Effector memory CD8-positive, alpha-beta T cell (primary cell): ENCODE measurements around the gene VPS4B.
"Not testable (repeated sequence)": the region's sequence is repeated elsewhere in the genome, so short reads cannot be mapped to it uniquely, and the experiment has no call there.

Source experiments
- ATAC-seq: fragments of 150-1000 bp; cut with Tn5 transposase; replicated peaks from 2 replicates; pipeline ENCODE4 v1.10.0; 2021; ENCODE audit warnings: mild to moderate bottlenecking, moderate library complexity
- DNase-seq, 3 experiments: peaks; one replicate each; pipeline ENCODE4 v3.0.0; 2021
- H3K27ac Mint-ChIP-seq, 2 donors: one replicate each; pipeline ENCODE4 v1.8.0; 2022; ENCODE audit warnings: mild to moderate bottlenecking in 2 of 2, mixed read lengths in 2 of 2, moderate library complexity in 2 of 2
- H3K27me3 Mint-ChIP-seq, 2 donors: one replicate each; pipeline ENCODE4 v1.8.0; 2022; ENCODE audit warnings: mixed read lengths in 2 of 2
- H3K36me3 Mint-ChIP-seq: one replicate; pipeline ENCODE4 v1.8.0; 2022; ENCODE audit warnings: mild to moderate bottlenecking, moderate library complexity, mixed read lengths; ENCODE audit not compliant: insufficient read depth
- H3K4me1 Mint-ChIP-seq, 2 donors: one replicate each; pipeline ENCODE4 v1.8.0; 2022; ENCODE audit warnings: low read depth in 2 of 2, mixed read lengths in 2 of 2
- H3K4me3 Mint-ChIP-seq, 2 donors: one replicate each; pipeline ENCODE4 v1.8.0; 2022; ENCODE audit warnings: mild to moderate bottlenecking in 2 of 2, mixed read lengths in 2 of 2, moderate library complexity in 2 of 2
- H3K9me3 Mint-ChIP-seq, 2 donors: one replicate each; pipeline ENCODE4 v1.8.0; 2022; ENCODE audit warnings: mixed read lengths in 2 of 2
- total RNA-seq, 9 experiments: gene quantifications; one replicate each; lab custom pipeline; 2026; lab: John Stamatoyannopoulos, UW

The VPS4B gene
- 70.6 to 148 (median 115) reads per million in 9 experiments for total RNA-seq

GRCh38 chr18:63422087-63422863 lies at the start of gene VPS4B:
VPS4B (minus strand) TSS chr18:63422476; CDS start chr18:63422259, 217 bp downstream.
- Mint-ChIP-seq H3K9me3 (no peaks in the 10 kb centered on the region), H3K27me3 (peaks cover 16 to 17% of the 10 kb centered on the region in 2 donors), H3K36me3 (peaks cover 38% of the 10 kb centered on the region), H3K27ac (peak within 1 kb of the TSS; percentile 98), H3K4me1 (peaks cover 22 to 37% of the 10 kb centered on the region in 2 donors), H3K4me3 (peak within 1 kb of the TSS; percentile 94 to 97)
- peak; percentile 99 for DNase-seq
- peak; percentile 94 for ATAC-seq

GRCh38 chr18:63470751-63471150 lies 48.5 kb upstream of the VPS4B start:
- Mint-ChIP-seq H3K4me3 (no peak overlapping the region), H3K9me3 (no peaks in the 10 kb centered on the region), H3K27me3 (peaks cover 17 to 34% of the 10 kb centered on the region in 2 donors), H3K27ac (no peak overlapping the region), H3K36me3 (no peaks in the 10 kb centered on the region), H3K4me1 (no peaks in the 10 kb centered on the region)
- no peak for ATAC-seq
- DNase-seq = no peak

- Mint-ChIP-seq H3K4me3 (no peak overlapping the region), H3K36me3 (no peaks in the 10 kb centered on the region), H3K4me1 (no peaks in the 10 kb centered on the region), H3K27me3 (peaks cover 26 to 35% of the 10 kb centered on the region in 2 donors), H3K9me3 (no peaks in the 10 kb centered on the region), H3K27ac (no peak overlapping the region)
- ATAC-seq = no peak
- DNase-seq = no peak
Observed at GRCh38 chr18:63468575-63468974, 46.3 kb upstream of the VPS4B start.

- ATAC-seq = no peak
- H3K9me3 Mint-ChIP-seq = no peaks in the 10 kb centered on the region
- no peak for DNase-seq
- no peak overlapping the region for H3K27ac Mint-ChIP-seq
- no peaks in the 10 kb centered on the region for H3K36me3 Mint-ChIP-seq
- H3K4me3 Mint-ChIP-seq = no peak overlapping the region
- no peaks in the 10 kb centered on the region for H3K4me1 Mint-ChIP-seq
- H3K27me3 Mint-ChIP-seq = peaks cover 33 to 44% of the 10 kb centered on the region in 2 donors
Observed at GRCh38 chr18:63467699-63468098, 45.4 kb upstream of the VPS4B start.

- no peak for DNase-seq
- H3K4me1 Mint-ChIP-seq = no peaks in the 10 kb centered on the region
- H3K27ac Mint-ChIP-seq = no peak overlapping the region
- H3K36me3 Mint-ChIP-seq = no peaks in the 10 kb centered on the region
- peaks cover 33 to 51% of the 10 kb centered on the region in 2 donors for H3K27me3 Mint-ChIP-seq
- no peaks in the 10 kb centered on the region for H3K9me3 Mint-ChIP-seq
- H3K4me3 Mint-ChIP-seq = no peak overlapping the region
- no peak for ATAC-seq
Observed at GRCh38 chr18:63465059-63465458, 42.8 kb upstream of the VPS4B start.

GRCh38 chr18:63464434-63464833 lies 42.2 kb upstream of the VPS4B start:
- DNase-seq (no peak), ATAC-seq (no peak)
- no peak overlapping the region for H3K27ac Mint-ChIP-seq
- no peaks in the 10 kb centered on the region for H3K4me1 Mint-ChIP-seq
- no peak overlapping the region for H3K4me3 Mint-ChIP-seq
- H3K9me3 Mint-ChIP-seq = no peaks in the 10 kb centered on the region
- peaks cover 34 to 51% of the 10 kb centered on the region in 2 donors for H3K27me3 Mint-ChIP-seq
- H3K36me3 Mint-ChIP-seq = no peaks in the 10 kb centered on the region

- ATAC-seq = no peak
- Mint-ChIP-seq H3K36me3 (no peaks in the 10 kb centered on the region), H3K4me3 (no peak overlapping the region), H3K27me3 (peaks cover 40 to 42% of the 10 kb centered on the region in 2 donors), H3K27ac (peak overlapping the region in 1 of 2 donors; percentile 36), H3K9me3 (no peaks in the 10 kb centered on the region), H3K4me1 (no peaks in the 10 kb centered on the region)
- DNase-seq = no peak
Observed at GRCh38 chr18:63460414-63460813, 38.1 kb upstream of the VPS4B start.

DNA sequence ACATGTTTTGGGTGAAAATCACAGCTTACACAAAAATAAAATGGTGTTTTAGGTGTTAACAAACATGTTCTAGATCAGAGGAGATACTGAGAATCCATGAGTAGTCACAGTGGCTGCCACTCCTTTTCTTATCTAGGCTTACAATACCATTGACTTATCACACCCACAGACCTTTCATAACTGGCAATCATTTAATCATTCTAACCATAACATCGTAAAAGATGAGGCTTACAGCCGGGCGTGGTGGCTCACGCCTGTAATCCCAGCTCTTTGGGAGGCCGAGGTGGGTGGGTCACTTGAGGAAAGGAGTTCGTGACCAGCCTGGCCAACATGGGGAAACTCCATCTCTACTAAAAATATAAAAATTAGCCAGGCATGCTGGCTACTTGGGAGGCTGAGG lies 35.7 kb upstream of the VPS4B start:
- no peak overlapping the region for H3K4me3 Mint-ChIP-seq
- no peaks in the 10 kb centered on the region for H3K4me1 Mint-ChIP-seq
- no peak overlapping the region for H3K27ac Mint-ChIP-seq
- peaks cover 18 to 21% of the 10 kb centered on the region in 2 donors for H3K27me3 Mint-ChIP-seq
- no peaks in the 10 kb centered on the region for H3K9me3 Mint-ChIP-seq
- no peak for ATAC-seq
- H3K36me3 Mint-ChIP-seq = no peaks in the 10 kb centered on the region
- no peak for DNase-seq

- no peaks in the 10 kb centered on the region for H3K9me3 Mint-ChIP-seq
- no peaks in the 10 kb centered on the region for H3K36me3 Mint-ChIP-seq
- no peak overlapping the region for H3K27ac Mint-ChIP-seq
- DNase-seq = no peak
- H3K4me3 Mint-ChIP-seq = no peak overlapping the region
- H3K27me3 Mint-ChIP-seq = peaks cover 7 to 14% of the 10 kb centered on the region in 2 donors
- ATAC-seq = no peak
- H3K4me1 Mint-ChIP-seq = no peaks in the 10 kb centered on the region
Observed at GRCh38 chr18:63454497-63454896, 32.2 kb upstream of the VPS4B start.

DNA sequence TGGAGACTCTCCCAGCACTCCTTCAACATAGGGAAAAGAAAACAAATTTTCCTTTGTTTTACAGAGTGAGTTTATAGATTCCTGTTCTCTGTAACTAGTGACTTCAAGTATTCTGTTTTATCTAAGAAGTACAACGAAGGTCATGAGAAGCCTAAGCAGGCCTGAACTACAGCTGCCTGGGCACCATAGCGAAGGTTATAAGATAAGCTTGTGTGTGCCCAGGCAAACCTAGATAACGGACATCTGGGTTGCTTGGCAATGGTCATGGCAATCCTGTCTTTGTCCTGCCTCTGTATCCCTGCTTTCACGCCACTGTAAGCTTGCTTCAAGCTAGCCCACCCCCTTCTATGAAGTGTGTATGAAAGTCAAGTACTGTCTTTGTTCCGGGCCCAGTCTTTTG lies 30.5 kb upstream of the VPS4B start:
- DNase-seq, H3K4me1 Mint-ChIP-seq, H3K36me3 Mint-ChIP-seq, H3K9me3 Mint-ChIP-seq, H3K27me3 Mint-ChIP-seq, H3K27ac Mint-ChIP-seq, H3K4me3 Mint-ChIP-seq, ATAC-seq: not testable (repeated sequence)

DNA sequence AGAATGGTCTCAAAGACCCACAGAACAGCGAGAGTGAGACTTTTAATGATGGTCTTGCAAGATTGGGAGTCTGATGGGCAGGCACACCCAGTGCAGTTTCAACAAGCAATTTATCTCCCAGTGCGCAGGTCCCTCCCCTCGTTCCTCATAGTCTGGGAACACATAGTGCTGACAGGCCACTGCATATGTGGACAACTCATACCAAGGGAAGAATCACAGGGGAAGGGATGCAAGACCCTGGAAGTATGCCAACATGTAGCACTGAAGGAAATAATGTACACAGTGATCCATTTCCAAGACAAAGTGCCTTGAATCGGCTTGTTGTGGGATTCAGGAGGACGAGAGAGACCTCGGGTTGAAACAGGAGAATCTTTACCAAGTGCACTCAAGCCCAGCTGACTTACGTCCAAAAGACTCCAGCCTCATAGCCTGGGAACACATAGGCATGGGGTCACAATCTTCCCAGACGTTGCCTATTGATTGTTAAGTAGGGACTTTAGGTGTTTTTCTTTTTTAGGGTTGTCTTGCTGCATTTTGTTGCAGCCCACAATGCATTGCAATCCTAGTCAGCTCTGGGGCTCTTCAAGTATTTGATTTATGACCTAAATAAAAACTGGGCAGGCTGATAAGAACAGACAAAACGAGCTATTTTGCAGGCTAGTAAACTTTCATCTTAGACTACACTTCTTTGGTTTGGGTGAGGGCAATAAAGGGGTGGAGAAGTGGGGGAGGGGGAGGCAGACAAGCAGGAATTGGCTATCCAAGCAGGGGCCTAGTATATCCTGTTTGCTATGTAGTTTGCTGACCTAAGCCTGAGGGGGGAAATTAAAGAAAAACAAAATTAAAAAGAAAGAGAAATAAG lies 29.8 kb upstream of the VPS4B start:
- Mint-ChIP-seq H3K36me3 (no peaks in the 10 kb centered on the region), H3K9me3 (no peaks in the 10 kb centered on the region), H3K27me3 (peaks cover 5 to 7% of the 10 kb centered on the region in 2 donors), H3K27ac (no peak overlapping the region), H3K4me3 (no peak overlapping the region), H3K4me1 (no peaks in the 10 kb centered on the region)
- no peak for ATAC-seq
- no peak for DNase-seq

- peaks cover 0 to 7% of the 10 kb centered on the region in 2 donors for H3K27me3 Mint-ChIP-seq
- ATAC-seq (no peak), DNase-seq (no peak)
- H3K36me3 Mint-ChIP-seq = no peaks in the 10 kb centered on the region
- no peak overlapping the region for H3K4me3 Mint-ChIP-seq
- no peaks in the 10 kb centered on the region for H3K9me3 Mint-ChIP-seq
- H3K4me1 Mint-ChIP-seq = no peaks in the 10 kb centered on the region
- H3K27ac Mint-ChIP-seq = no peak overlapping the region
Observed at GRCh38 chr18:63449426-63449825, 27.1 kb upstream of the VPS4B start.

- Mint-ChIP-seq H3K4me3 (no peak overlapping the region), H3K27ac (no peak overlapping the region)
Observed at GRCh38 chr18:63447066-63447465, 24.8 kb upstream of the VPS4B start.

More at GRCh38 chr18:63447066-63447465, 24.8 kb upstream of the VPS4B start:
- Mint-ChIP-seq H3K4me1 (no peaks in the 10 kb centered on the region), H3K9me3 (no peaks in the 10 kb centered on the region), H3K36me3 (no peaks in the 10 kb centered on the region), H3K27me3 (peaks cover 0 to 7% of the 10 kb centered on the region in 2 donors)
- DNase-seq = no peak
- no peak for ATAC-seq
